ENCODE results near the gene KIAA0319L. TPM values are rescaled to one million over a fixed set of nuclear protein-coding genes. Genes with fewer than 3 reads are reported as not detected.

KIAA0319L gene
- polyA plus RNA-seq, 2 of the 4 experiments (the other 2 are of a cell fraction), result 18.2 to 36.9 TPM

- ATAC-seq, result 0 out of 6 replicates have a peak, but pooled peaks of 1 of the 2 experiments have one; percentile 54
- H3K27ac ChIP-seq, result peak overlapping the region in 1 of 2 experiments; percentile 23; a peak in 1 of 6 replicates
- H3K9me3 ChIP-seq, result no peaks in the 10 kb centered on the region
- TF ChIP-seq MAFK (IDR thresholded peaks at IDR 0.05; ENCODE audit: partially characterized antibody) (peak; percentile 60), SREBF2 (IDR thresholded peaks at IDR 0.05) (no peak)
- H3K4me1 ChIP-seq, result peaks cover 2% of the 10 kb centered on the region; the same call in 1 of the 3 replicates
- H3K4me2 ChIP-seq, result no peak overlapping the region
- FAIRE-seq, result no peak
- 75% methylated on average over 7 of the region's 7 CpGs for WGBS (ENCODE audit: missing lambda C conversion rate)
- ChIA-PET CTCF (interaction anchor here (1.5 to 6.3 kb wide), 4 partner anchors 115 to 326 kb away, joined by 4 to 45 read pairs (median 20); no protein-coding TSS in a partner anchor), POLR2A (interaction anchor here (1.4 kb wide), 1 partner anchor 108 kb away, joined by 3 read pairs; the partner anchor contains the start of genes KIAA0319L and NCDN)
- no peak for DNase-seq (ENCODE audit: low read depth in 1 of 2, low spot score in 1 of 2)
- no peak overlapping the region for H3K4me3 ChIP-seq
These were observed 107.7 kb downstream of the KIAA0319L start for GRCh38 chr1:35449334-35450008.

GRCh38 chr1:35448344-35448801 is 108.8 kb downstream of the KIAA0319L start:
- no peak overlapping the region for H3K4me3 ChIP-seq
- 72% methylated on average over 3 of the region's 3 CpGs for WGBS (ENCODE audit: missing lambda C conversion rate)
- CTCF ChIA-PET, result interaction anchor here (0.8 to 6.1 kb wide), 3 partner anchors 11 to 116 kb away, joined by 3 to 45 read pairs (median 3); no protein-coding TSS in a partner anchor
- POLR2A ChIA-PET, result interaction anchor here (1.4 kb wide), 1 partner anchor 109 kb away, joined by 3 read pairs; the partner anchor contains the start of genes KIAA0319L and NCDN
- peak; percentile 39 to 56; a peak in 2 of 4 replicates for TF ChIP-seq CEBPB (IDR thresholded peaks at IDR 0.05)
- TF ChIP-seq FOSL2 (IDR thresholded peaks at IDR 0.05), result no peak
- TF ChIP-seq FOSL2 (CRISPR knock-in tag; IDR thresholded peaks at IDR 0.05), result no peak
- FAIRE-seq (no peak), DNase-seq (ENCODE audit: low read depth in 1 of 2, low spot score in 1 of 2) (no peak), ATAC-seq (peak in 1 of 2 experiments; percentile 40; a peak in 1 of 6 replicates)
- H3K27ac ChIP-seq, result peak overlapping the region in 1 of 2 experiments; percentile 47; a peak in 2 of 6 replicates
- no peaks in the 10 kb centered on the region for H3K9me3 ChIP-seq
- H3K4me2 ChIP-seq, result no peak overlapping the region
- peaks cover 2% of the 10 kb centered on the region; the same call in 1 of the 3 replicates for H3K4me1 ChIP-seq

GRCh38 chr1:35447278-35447677 is 109.9 kb downstream of the KIAA0319L start:
- CTCF ChIA-PET, result interaction anchor here (1.3 kb wide), 1 partner anchor 117 kb away, joined by 6 read pairs; no protein-coding TSS in a partner anchor
- no peak overlapping the region for H3K27ac ChIP-seq
- no peak overlapping the region for H3K4me3 ChIP-seq
- TF ChIP-seq ZSCAN20 (CRISPR knock-in tag; IDR thresholded peaks at IDR 0.05) (no peak), PBX3 (IDR thresholded peaks at IDR 0.05) (no peak), KDM1A (IDR thresholded peaks at IDR 0.05; ENCODE audit: low read depth) (no peak), ATOH8 (CRISPR knock-in tag; IDR thresholded peaks at IDR 0.05; ENCODE audit: low read depth) (no peak), KDM5A (IDR thresholded peaks at IDR 0.05) (no peak), BCL3 (IDR thresholded peaks at IDR 0.05) (no peak), NPAS2 (CRISPR knock-in tag; IDR thresholded peaks at IDR 0.05; ENCODE audit: borderline replicate concordance) (no peak), MYC (IDR thresholded peaks at IDR 0.05; ENCODE audit: borderline replicate concordance, low read length) (no peak)
- ATAC-seq (no peak), FAIRE-seq (no peak), DNase-seq (ENCODE audit: low read depth in 1 of 2, low spot score in 1 of 2) (no peak)
- peaks cover 2% of the 10 kb centered on the region; the same call in 1 of the 3 replicates for H3K4me1 ChIP-seq
- POLR2A ChIA-PET, result no interaction called here
- no peaks in the 10 kb centered on the region for H3K9me3 ChIP-seq
- H3K4me2 ChIP-seq, result no peak overlapping the region

- ChIA-PET POLR2A (no interaction called here), CTCF (no interaction called here)
- Histone ChIP-seq H3K4me3 (no peak overlapping the region), H3K27ac (no peak overlapping the region), H3K4me2 (no peak overlapping the region), H3K9me3 (no peaks in the 10 kb centered on the region), H3K4me1 (peaks cover 2% of the 10 kb centered on the region; the same call in 1 of the 3 replicates)
- FAIRE-seq (no peak), DNase-seq (ENCODE audit: low read depth in 1 of 2, low spot score in 1 of 2) (no peak), ATAC-seq (no peak)
- TF ChIP-seq BCL3 (IDR thresholded peaks at IDR 0.05), result no peak
- TF ChIP-seq PBX3 (IDR thresholded peaks at IDR 0.05), result no peak
- no peak for TF ChIP-seq MAX (IDR thresholded peaks at IDR 0.05)
- TF ChIP-seq RAD21 (conservative IDR thresholded peaks at IDR 0.05 in 1 of 2, IDR thresholded peaks at IDR 0.05 in 1 of 2), result no peak
- TF ChIP-seq HOXB13 (CRISPR knock-in tag; IDR thresholded peaks at IDR 0.05; ENCODE audit: low read depth), result no peak
- TF ChIP-seq ATOH8 (CRISPR knock-in tag; IDR thresholded peaks at IDR 0.05; ENCODE audit: low read depth), result no peak
- TF ChIP-seq RCOR1 (IDR thresholded peaks at IDR 0.05; ENCODE audit: low read depth, low read length), result no peak
- TF ChIP-seq GATA3 (IDR thresholded peaks at IDR 0.05; ENCODE audit: borderline replicate concordance), result no peak
- no peak for TF ChIP-seq SMC3 (IDR thresholded peaks at IDR 0.05)
- TF ChIP-seq ZNF302 (CRISPR knock-in tag; IDR thresholded peaks at IDR 0.05), result no peak
- TF ChIP-seq TFCP2L1 (CRISPR knock-in tag; IDR thresholded peaks at IDR 0.05), result no peak
- no peak for TF ChIP-seq CHD4 (IDR thresholded peaks at IDR 0.05; ENCODE audit: borderline replicate concordance)
- no peak for TF ChIP-seq NR3C1 (IDR thresholded peaks at IDR 0.05)
These were observed 112.8 kb downstream of the KIAA0319L start for GRCh38 chr1:35444519-35444774.
